Liver (tissue), 9 donors: ENCODE results near the gene CFAP299. TPM values are rescaled to one million over a fixed set of nuclear protein-coding genes. Genes with fewer than 3 reads are reported as not detected.

Experiments used
- DNase-seq: peaks from one replicate; pipeline ENCODE4 v3.0.0-alpha.2; 2017; ENCODE audit warnings: low spot score
- H3K27ac ChIP-seq, 2 donors: one replicate each; pipeline ENCODE4 v1.7.0; 2013; ENCODE audit warnings: inconsistent platforms in 2 of 2, low read length in 2 of 2, control low read depth in 1 of 2, low read depth in 1 of 2, mild to moderate bottlenecking in 1 of 2
- H3K27me3 ChIP-seq, 4 donors: one replicate each; pipeline versions ENCODE4 v1.6.1 to v1.7.0; 2013; ENCODE audit warnings: low read length in 3 of 4, inconsistent platforms in 1 of 4, mild to moderate bottlenecking in 1 of 4, moderate library complexity in 1 of 4; ENCODE audit not compliant: control insufficient read depth in 4 of 4, insufficient read depth in 4 of 4
- H3K36me3 ChIP-seq, 4 donors: one replicate each; pipeline versions ENCODE4 v1.6.1 to v1.7.0; 2013; ENCODE audit warnings: low read length in 3 of 4, mild to moderate bottlenecking in 3 of 4, low read depth in 1 of 4, moderate library complexity in 1 of 4; ENCODE audit not compliant: control insufficient read depth in 4 of 4, insufficient read depth in 3 of 4
- H3K4me1 ChIP-seq, 4 donors: one replicate each; pipeline versions ENCODE4 v1.6.1 to v1.7.0; 2013; ENCODE audit warnings: low read length in 3 of 4, mild to moderate bottlenecking in 3 of 4, moderate library complexity in 1 of 4; ENCODE audit not compliant: control insufficient read depth in 4 of 4, insufficient read depth in 4 of 4
- H3K4me3 ChIP-seq, 3 donors: one replicate each; pipeline versions ENCODE4 v1.6.1 to v1.7.0; 2013; ENCODE audit warnings: low read length in 3 of 3, control low read depth in 1 of 3, low read depth in 1 of 3, mild to moderate bottlenecking in 1 of 3
- H3K9ac ChIP-seq, 2 donors: one replicate each; pipeline ENCODE4 v1.7.0; 2013; ENCODE audit warnings: low read length in 2 of 2, mild to moderate bottlenecking in 2 of 2, moderate library complexity in 2 of 2, control low read depth in 1 of 2, low read depth in 1 of 2
- H3K9me3 ChIP-seq, 4 donors: one replicate each; pipeline versions ENCODE4 v1.6.1 to v1.7.0; 2013; ENCODE audit warnings: low read length in 3 of 4; ENCODE audit not compliant: control insufficient read depth in 4 of 4
- EGR1 ChIP-seq, 2 donors: IDR thresholded peaks; 2 replicates each; pipeline ENCODE4 v1.6.1; 2016 to 2018; ENCODE audit warnings: antibody characterized with exemption in 2 of 2, low read depth in 2 of 2
- FOXA1 ChIP-seq: IDR thresholded peaks from 2 replicates; pipeline ENCODE4 v1.6.1; 2016; ENCODE audit warnings: antibody characterized with exemption
- FOXA2 ChIP-seq: IDR thresholded peaks from 2 replicates; pipeline ENCODE4 v1.6.1; 2016; ENCODE audit warnings: antibody characterized with exemption
- GABPA ChIP-seq, 2 donors: IDR thresholded peaks in 1 of 2; conservative IDR thresholded peaks in 1 of 2; 2 replicates each; pipeline ENCODE4 v1.6.1; 2016; ENCODE audit warnings: antibody characterized with exemption in 2 of 2, mild to moderate bottlenecking in 1 of 2, moderate library complexity in 1 of 2
- HNF4A ChIP-seq, 2 donors: conservative IDR thresholded peaks; 2 replicates each; pipeline ENCODE4 v1.6.1; 2016; ENCODE audit warnings: antibody characterized with exemption in 2 of 2, mild to moderate bottlenecking in 2 of 2
- HNF4G ChIP-seq: IDR thresholded peaks from 2 replicates; pipeline ENCODE4 v1.6.1; 2016; ENCODE audit warnings: antibody characterized with exemption
- JUND ChIP-seq, 2 donors: IDR thresholded peaks; 2 replicates each; pipeline ENCODE4 v1.6.1; 2016; ENCODE audit warnings: antibody characterized with exemption in 2 of 2
- NR2F2 ChIP-seq: IDR thresholded peaks from 2 replicates; pipeline ENCODE4 v1.6.1; 2016; ENCODE audit warnings: antibody characterized with exemption
- RAD21 ChIP-seq, 2 donors: IDR thresholded peaks; 2 replicates each; pipeline ENCODE4 v1.6.1; 2016; ENCODE audit warnings: antibody characterized with exemption in 2 of 2, mild to moderate bottlenecking in 2 of 2
- RXRA ChIP-seq, 2 donors: IDR thresholded peaks; 2 replicates each; pipeline ENCODE4 v1.6.1; 2017 to 2018; ENCODE audit warnings: antibody characterized with exemption in 2 of 2, mild to moderate bottlenecking in 1 of 2
- SP1 ChIP-seq: IDR thresholded peaks from 2 replicates; pipeline ENCODE4 v1.6.1; 2018; ENCODE audit warnings: antibody characterized with exemption, mild to moderate bottlenecking
- TAF1 ChIP-seq: conservative IDR thresholded peaks from 2 replicates; pipeline ENCODE4 v1.6.1; 2016; ENCODE audit warnings: antibody characterized with exemption, mild to moderate bottlenecking
- YY1 ChIP-seq: IDR thresholded peaks from 2 replicates; pipeline ENCODE4 v1.6.1; 2016; ENCODE audit warnings: antibody characterized with exemption, mild to moderate bottlenecking
- ZBTB33 ChIP-seq: IDR thresholded peaks from 2 replicates; pipeline ENCODE4 v1.6.1; 2016; ENCODE audit warnings: antibody characterized with exemption
- WGBS: extraction: QIAGEN DNeasy Blood & Tissue Kit; methylation state at CpG from one replicate; pipeline ENCODE4 v1.1.7; 2013; 5-methylcytosine and 5-hydroxymethylcytosine counted together
- polyA plus RNA-seq, 2 donors: library from polyadenylated mRNA; stranded (reverse) in 1 of 2; unstranded in 1 of 2; fragments of 200-250 nt in 1 of 2; fragments of >200 nt in 1 of 2; fragmentation: Nextera tagmentation in 1 of 2; extraction: Ambion mirVana in 1 of 2; gene quantifications; one replicate each; pipeline versions ENCODE4 v1.2.1 to v1.2.3, GENCODE V29; 2013 to 2015
- total RNA-seq, 2 donors: library from RNA; depleted of rRNA; stranded (reverse); fragments of >200 nt; gene quantifications; one replicate each; pipeline ENCODE4 v1.2.3, GENCODE V29; 2014
- TF ChIP-seq, protein P1 (sequence below): IDR thresholded peaks from 2 replicates; pipeline ENCODE4 v1.6.1; 2016; ENCODE audit warnings: antibody characterized with exemption
- TF ChIP-seq, protein P2 (sequence below): fragments of 150-350 bp; IDR thresholded peaks from 2 replicates; pipeline ENCODE4 v1.5.1; 2017; ENCODE audit warnings: improper control_type of control experiment, low read depth, low read length; ENCODE audit not compliant: missing input control
- TF ChIP-seq, protein P3 (sequence below): IDR thresholded peaks from 2 replicates; pipeline ENCODE4 v1.6.1; 2016; ENCODE audit warnings: antibody characterized with exemption, mild to moderate bottlenecking
- TF ChIP-seq, protein P4 (sequence below): IDR thresholded peaks from 2 replicates; pipeline ENCODE4 v1.6.1; 2016; ENCODE audit warnings: antibody characterized with exemption
- donor health status: healthy.
- donor health status: healthy.
- donor health status: healthy.
- donor health status: healthy.
- donor health status: healthy.

Gene CFAP299
- total and polyA plus RNA-seq, 4 donors, result not detected

DNA sequence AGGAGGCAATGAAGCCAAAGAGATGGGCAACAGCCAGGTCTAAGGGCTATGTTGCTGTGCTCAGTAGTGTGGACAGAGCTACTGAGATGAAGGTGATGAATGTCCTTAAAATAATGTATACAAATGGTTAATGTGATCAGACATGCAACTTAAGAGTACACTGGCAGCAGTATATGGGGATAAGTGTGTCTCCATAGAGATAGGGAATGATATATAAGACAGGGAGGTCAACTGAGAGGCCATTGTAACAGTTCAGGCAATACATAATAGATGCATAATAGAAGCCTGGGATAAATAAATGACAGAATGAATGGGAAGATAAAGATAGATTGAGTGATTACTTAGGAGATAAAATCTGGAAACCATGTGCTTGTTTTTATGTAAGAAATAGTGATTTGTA is 250.0 kb downstream of the CFAP299 start:
- Histone ChIP-seq H3K4me3 (no peak overlapping the region), H3K36me3 (no peaks in the 10 kb centered on the region), H3K27ac (no peak overlapping the region), H3K27me3 (peaks cover 0 to 7% (median 0%) of the 10 kb centered on the region in 4 donors), H3K9ac (no peak overlapping the region), H3K9me3 (no peaks in the 10 kb centered on the region), H3K4me1 (no peaks in the 10 kb centered on the region)
- no peak for DNase-seq
- TF ChIP-seq SP1 (no peak), RAD21 (IDR thresholded peaks at IDR 0.05) (no peak), FOXA2 (no peak), TAF1 (no peak), GABPA (IDR thresholded peaks at IDR 0.05 in 1 of 2, conservative IDR thresholded peaks at IDR 0.05 in 1 of 2) (no peak), HNF4G (no peak), FOXA1 (no peak)
- TF ChIP-seq, protein P1, sequence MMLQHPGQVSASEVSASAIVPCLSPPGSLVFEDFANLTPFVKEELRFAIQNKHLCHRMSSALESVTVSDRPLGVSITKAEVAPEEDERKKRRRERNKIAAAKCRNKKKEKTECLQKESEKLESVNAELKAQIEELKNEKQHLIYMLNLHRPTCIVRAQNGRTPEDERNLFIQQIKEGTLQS, result no peak

GRCh38 chr4:80586716-80587115 is 251.2 kb downstream of the CFAP299 start:
- no peak for TF ChIP-seq FOXA2
- 72% methylated on average over 2 of the region's 2 CpGs for WGBS
- H3K4me3 ChIP-seq, result no peak overlapping the region

DNA sequence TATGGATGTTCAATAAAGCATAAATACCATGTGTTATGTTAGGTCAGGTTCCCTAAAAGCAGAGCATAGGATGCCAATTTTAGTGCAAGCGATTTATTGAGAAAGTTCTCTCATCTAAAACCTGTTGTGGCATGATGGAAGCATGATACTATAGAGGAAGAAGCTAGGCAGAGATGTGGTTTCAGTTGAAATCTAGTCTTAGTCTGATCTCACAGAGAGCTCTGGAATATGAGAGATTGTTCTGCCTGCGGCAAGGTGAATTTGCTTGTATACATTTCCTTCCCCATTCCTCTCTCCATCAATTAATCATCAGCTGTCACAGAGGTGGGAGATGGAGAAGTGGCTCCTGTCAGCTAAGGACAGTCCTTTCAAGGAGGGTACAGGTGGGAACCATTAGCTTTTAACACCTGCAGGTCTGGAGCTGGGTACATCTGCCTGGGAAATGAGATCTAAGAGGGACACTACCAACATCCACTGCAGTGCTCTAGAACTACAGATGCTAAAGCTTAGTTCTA is 252.4 kb downstream of the CFAP299 start:
- no peak for DNase-seq
- H3K36me3 ChIP-seq, result no peaks in the 10 kb centered on the region
- H3K9ac ChIP-seq, result no peak overlapping the region
- H3K4me3 ChIP-seq, result no peak overlapping the region
- peaks cover 0 to 7% (median 0%) of the 10 kb centered on the region in 4 donors for H3K27me3 ChIP-seq
- H3K9me3 ChIP-seq, result no peaks in the 10 kb centered on the region
- 73% methylated on average over 2 of the region's 2 CpGs for WGBS
- H3K4me1 ChIP-seq, result no peaks in the 10 kb centered on the region
- TF ChIP-seq HNF4A (conservative IDR thresholded peaks at IDR 0.05) (no peak), NR2F2 (no peak), EGR1 (IDR thresholded peaks at IDR 0.05; ENCODE audit: low read depth in 2 of 2) (no peak), HNF4G (no peak), TAF1 (no peak), ZBTB33 (no peak), SP1 (no peak), FOXA1 (no peak), RXRA (IDR thresholded peaks at IDR 0.05) (no peak), GABPA (IDR thresholded peaks at IDR 0.05 in 1 of 2, conservative IDR thresholded peaks at IDR 0.05 in 1 of 2) (no peak), YY1 (no peak), RAD21 (IDR thresholded peaks at IDR 0.05) (no peak), FOXA2 (no peak), JUND (IDR thresholded peaks at IDR 0.05) (no peak)
- TF ChIP-seq, protein P2, sequence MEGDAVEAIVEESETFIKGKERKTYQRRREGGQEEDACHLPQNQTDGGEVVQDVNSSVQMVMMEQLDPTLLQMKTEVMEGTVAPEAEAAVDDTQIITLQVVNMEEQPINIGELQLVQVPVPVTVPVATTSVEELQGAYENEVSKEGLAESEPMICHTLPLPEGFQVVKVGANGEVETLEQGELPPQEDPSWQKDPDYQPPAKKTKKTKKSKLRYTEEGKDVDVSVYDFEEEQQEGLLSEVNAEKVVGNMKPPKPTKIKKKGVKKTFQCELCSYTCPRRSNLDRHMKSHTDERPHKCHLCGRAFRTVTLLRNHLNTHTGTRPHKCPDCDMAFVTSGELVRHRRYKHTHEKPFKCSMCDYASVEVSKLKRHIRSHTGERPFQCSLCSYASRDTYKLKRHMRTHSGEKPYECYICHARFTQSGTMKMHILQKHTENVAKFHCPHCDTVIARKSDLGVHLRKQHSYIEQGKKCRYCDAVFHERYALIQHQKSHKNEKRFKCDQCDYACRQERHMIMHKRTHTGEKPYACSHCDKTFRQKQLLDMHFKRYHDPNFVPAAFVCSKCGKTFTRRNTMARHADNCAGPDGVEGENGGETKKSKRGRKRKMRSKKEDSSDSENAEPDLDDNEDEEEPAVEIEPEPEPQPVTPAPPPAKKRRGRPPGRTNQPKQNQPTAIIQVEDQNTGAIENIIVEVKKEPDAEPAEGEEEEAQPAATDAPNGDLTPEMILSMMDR, result no peak
- TF ChIP-seq, protein P1, result no peak
- TF ChIP-seq, protein P3, sequence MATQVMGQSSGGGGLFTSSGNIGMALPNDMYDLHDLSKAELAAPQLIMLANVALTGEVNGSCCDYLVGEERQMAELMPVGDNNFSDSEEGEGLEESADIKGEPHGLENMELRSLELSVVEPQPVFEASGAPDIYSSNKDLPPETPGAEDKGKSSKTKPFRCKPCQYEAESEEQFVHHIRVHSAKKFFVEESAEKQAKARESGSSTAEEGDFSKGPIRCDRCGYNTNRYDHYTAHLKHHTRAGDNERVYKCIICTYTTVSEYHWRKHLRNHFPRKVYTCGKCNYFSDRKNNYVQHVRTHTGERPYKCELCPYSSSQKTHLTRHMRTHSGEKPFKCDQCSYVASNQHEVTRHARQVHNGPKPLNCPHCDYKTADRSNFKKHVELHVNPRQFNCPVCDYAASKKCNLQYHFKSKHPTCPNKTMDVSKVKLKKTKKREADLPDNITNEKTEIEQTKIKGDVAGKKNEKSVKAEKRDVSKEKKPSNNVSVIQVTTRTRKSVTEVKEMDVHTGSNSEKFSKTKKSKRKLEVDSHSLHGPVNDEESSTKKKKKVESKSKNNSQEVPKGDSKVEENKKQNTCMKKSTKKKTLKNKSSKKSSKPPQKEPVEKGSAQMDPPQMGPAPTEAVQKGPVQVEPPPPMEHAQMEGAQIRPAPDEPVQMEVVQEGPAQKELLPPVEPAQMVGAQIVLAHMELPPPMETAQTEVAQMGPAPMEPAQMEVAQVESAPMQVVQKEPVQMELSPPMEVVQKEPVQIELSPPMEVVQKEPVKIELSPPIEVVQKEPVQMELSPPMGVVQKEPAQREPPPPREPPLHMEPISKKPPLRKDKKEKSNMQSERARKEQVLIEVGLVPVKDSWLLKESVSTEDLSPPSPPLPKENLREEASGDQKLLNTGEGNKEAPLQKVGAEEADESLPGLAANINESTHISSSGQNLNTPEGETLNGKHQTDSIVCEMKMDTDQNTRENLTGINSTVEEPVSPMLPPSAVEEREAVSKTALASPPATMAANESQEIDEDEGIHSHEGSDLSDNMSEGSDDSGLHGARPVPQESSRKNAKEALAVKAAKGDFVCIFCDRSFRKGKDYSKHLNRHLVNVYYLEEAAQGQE, result no peak
- TF ChIP-seq, protein P4, sequence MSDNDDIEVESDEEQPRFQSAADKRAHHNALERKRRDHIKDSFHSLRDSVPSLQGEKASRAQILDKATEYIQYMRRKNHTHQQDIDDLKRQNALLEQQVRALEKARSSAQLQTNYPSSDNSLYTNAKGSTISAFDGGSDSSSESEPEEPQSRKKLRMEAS, result no peak
- H3K27ac ChIP-seq, result no peak overlapping the region

More at GRCh38 chr4:80586716-80587115, 251.2 kb downstream of the CFAP299 start:
- Histone ChIP-seq H3K9me3 (no peaks in the 10 kb centered on the region), H3K27ac (no peak overlapping the region), H3K36me3 (no peaks in the 10 kb centered on the region), H3K27me3 (peaks cover 0 to 7% (median 0%) of the 10 kb centered on the region in 4 donors), H3K9ac (no peak overlapping the region), H3K4me1 (no peaks in the 10 kb centered on the region)
- DNase-seq, result no peak
